ENCODE measurements around the gene TGFB1.

- TF ChIP-seq, protein P1, sequence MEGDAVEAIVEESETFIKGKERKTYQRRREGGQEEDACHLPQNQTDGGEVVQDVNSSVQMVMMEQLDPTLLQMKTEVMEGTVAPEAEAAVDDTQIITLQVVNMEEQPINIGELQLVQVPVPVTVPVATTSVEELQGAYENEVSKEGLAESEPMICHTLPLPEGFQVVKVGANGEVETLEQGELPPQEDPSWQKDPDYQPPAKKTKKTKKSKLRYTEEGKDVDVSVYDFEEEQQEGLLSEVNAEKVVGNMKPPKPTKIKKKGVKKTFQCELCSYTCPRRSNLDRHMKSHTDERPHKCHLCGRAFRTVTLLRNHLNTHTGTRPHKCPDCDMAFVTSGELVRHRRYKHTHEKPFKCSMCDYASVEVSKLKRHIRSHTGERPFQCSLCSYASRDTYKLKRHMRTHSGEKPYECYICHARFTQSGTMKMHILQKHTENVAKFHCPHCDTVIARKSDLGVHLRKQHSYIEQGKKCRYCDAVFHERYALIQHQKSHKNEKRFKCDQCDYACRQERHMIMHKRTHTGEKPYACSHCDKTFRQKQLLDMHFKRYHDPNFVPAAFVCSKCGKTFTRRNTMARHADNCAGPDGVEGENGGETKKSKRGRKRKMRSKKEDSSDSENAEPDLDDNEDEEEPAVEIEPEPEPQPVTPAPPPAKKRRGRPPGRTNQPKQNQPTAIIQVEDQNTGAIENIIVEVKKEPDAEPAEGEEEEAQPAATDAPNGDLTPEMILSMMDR (IDR thresholded peaks at IDR 0.05): no peak
- TF ChIP-seq EP300 (IDR thresholded peaks at IDR 0.05) (no peak), POLR2A (IDR thresholded peaks at IDR 0.05) (no peak), POLR2AphosphoS5 (IDR thresholded peaks at IDR 0.05) (no peak)
These were observed 37.3 kb downstream of the TGFB1 start for GRCh38 chr19:41316306-41316920.
